Lung (tissue), 12 donors: ENCODE results near the gene RPL10A. TPM values are rescaled to one million over a fixed set of nuclear protein-coding genes. Genes with fewer than 3 reads are reported as not detected.

Source experiments
- ATAC-seq: fragments of 200-7000 bp; cut with Tn5 transposase; one replicate; pipeline ENCODE4 v1.9.1; 2020; ENCODE audit warnings: moderate number of reproducible peaks; ENCODE audit not compliant: insufficient read depth, low FRiP score
- DNase-seq, 3 donors: peaks; one replicate each; pipeline ENCODE4 v3.0.0-alpha.2; 2013 to 2017
- H3K27ac ChIP-seq, 2 donors: one replicate each; pipeline ENCODE4 v1.5.1; 2013; ENCODE audit warnings: mild to moderate bottlenecking in 2 of 2, moderate library complexity in 2 of 2, control low read depth in 1 of 2, inconsistent platforms in 1 of 2, low read depth in 1 of 2, low read length in 1 of 2
- H3K27me3 ChIP-seq, 3 donors: one replicate each; pipeline ENCODE4 v1.5.1; 2013; ENCODE audit warnings: low read length in 2 of 3; ENCODE audit not compliant: control insufficient read depth in 3 of 3, insufficient read depth in 3 of 3
- H3K36me3 ChIP-seq, 4 donors: one replicate each; pipeline ENCODE4 v1.5.1; 2013; ENCODE audit warnings: low read length in 4 of 4, mild to moderate bottlenecking in 1 of 4, moderate library complexity in 1 of 4; ENCODE audit not compliant: control insufficient read depth in 4 of 4, insufficient read depth in 4 of 4
- H3K4me1 ChIP-seq, 5 donors: one replicate each; pipeline ENCODE4 v1.5.1; 2013; ENCODE audit warnings: low read length in 5 of 5, mild to moderate bottlenecking in 2 of 5, moderate library complexity in 1 of 5; ENCODE audit not compliant: control insufficient read depth in 5 of 5, insufficient read depth in 5 of 5
- H3K4me3 ChIP-seq: one replicate; pipeline ENCODE4 v1.5.1; 2013; ENCODE audit warnings: mild to moderate bottlenecking, control low read depth, moderate library complexity
- H3K9ac ChIP-seq, 2 donors: one replicate each; pipeline ENCODE4 v1.5.1; 2013; ENCODE audit warnings: low read length in 2 of 2, control low read depth in 1 of 2; ENCODE audit not compliant: insufficient read depth in 1 of 2
- H3K9me3 ChIP-seq, 4 donors: one replicate each; pipeline ENCODE4 v1.5.1; 2013; ENCODE audit warnings: low read length in 3 of 4, mild to moderate bottlenecking in 1 of 4, moderate library complexity in 1 of 4; ENCODE audit not compliant: control insufficient read depth in 4 of 4, insufficient read depth in 3 of 4
- CTCF ChIP-seq: IDR thresholded peaks from 2 replicates; pipeline ENCODE4 v1.5.1; 2012; ENCODE audit warnings: mild to moderate bottlenecking; ENCODE audit errors: control extremely low read depth, extremely low read depth
- WGBS, 2 donors: extraction: QIAGEN DNeasy Blood & Tissue Kit; methylation state at CpG; one replicate each; pipeline ENCODE4 v1.1.7; 2013; 5-methylcytosine and 5-hydroxymethylcytosine counted together
- polyA plus RNA-seq, 2 donors: library from polyadenylated mRNA; stranded (reverse); fragments of 200-250 nt; gene quantifications; one replicate each; pipeline ENCODE4 v1.2.1, GENCODE V29; 2013
- total RNA-seq, 2 donors: library from RNA; depleted of rRNA in 1 of 2; stranded (reverse); fragments of >200 nt in 1 of 2; gene quantifications; one replicate each; pipeline ENCODE4 v1.2.1, GENCODE V29; 2014 to 2021
- donor health status: control.
- donor health status: control.
- donor health status: Bipolar disorder and iron deficiency.
- donor health status: healthy.
- donor health status: DM: yes; HTN: yes; CAD: no.

The RPL10A gene
- total and polyA plus RNA-seq, 4 donors: 986 to 1,885 (median 1,426) TPM

GRCh38 chr6:35445691-35446090, 22.5 kb upstream of the RPL10A start:
- no peak overlapping the region for H3K4me3 ChIP-seq
- WGBS, 2 donors: 56 to 81% methylated on average over 7 of the region's 7 CpGs

GRCh38 chr6:35448191-35448590, 20.0 kb upstream of the RPL10A start:
- H3K4me3 ChIP-seq: no peak overlapping the region
- ATAC-seq (no peak), DNase-seq (no peak)
- no peaks in the 10 kb centered on the region for H3K27me3 ChIP-seq
- H3K27ac ChIP-seq: no peak overlapping the region
- H3K4me1 ChIP-seq: peaks cover 0 to 9% (median 2%) of the 10 kb centered on the region in 5 donors
- no peaks in the 10 kb centered on the region for H3K36me3 ChIP-seq
- TF ChIP-seq CTCF: no peak
- H3K9ac ChIP-seq: no peak overlapping the region
- 81 to 88% methylated on average over 7 of the region's 7 CpGs for WGBS, 2 donors
- H3K9me3 ChIP-seq: peaks cover 0 to 1% (median 0%) of the 10 kb centered on the region in 4 donors

More at GRCh38 chr6:35445691-35446090, 22.5 kb upstream of the RPL10A start:
- ATAC-seq (no peak), DNase-seq (no peak)
- Histone ChIP-seq H3K36me3 (no peaks in the 10 kb centered on the region), H3K27me3 (no peaks in the 10 kb centered on the region), H3K4me1 (no peaks in the 10 kb centered on the region), H3K9me3 (peaks cover 0 to 1% (median 0%) of the 10 kb centered on the region in 4 donors), H3K27ac (no peak overlapping the region), H3K9ac (no peak overlapping the region)
- no peak for TF ChIP-seq CTCF

GRCh38 chr6:35449287-35449881, 18.8 kb upstream of the RPL10A start:
- DNase-seq (peak in 2 of 3 donors; percentile 80 to 83), ATAC-seq (peak; percentile 49)
- WGBS, 2 donors: 33 to 36% methylated on average over 14 of the region's 14 CpGs

More at GRCh38 chr6:35449287-35449881, 18.8 kb upstream of the RPL10A start:
- Histone ChIP-seq H3K4me1 (peaks cover 0 to 20% (median 2%) of the 10 kb centered on the region in 5 donors), H3K9ac (no peak overlapping the region), H3K4me3 (no peak overlapping the region), H3K27me3 (no peaks in the 10 kb centered on the region), H3K9me3 (peaks cover 0 to 1% (median 0%) of the 10 kb centered on the region in 4 donors), H3K27ac (no peak overlapping the region), H3K36me3 (no peaks in the 10 kb centered on the region)
- TF ChIP-seq CTCF: peak; percentile 77
